ENCODE data around the gene CCDC142. TPM values are rescaled to one million over a fixed set of nuclear protein-coding genes. Genes with fewer than 3 reads are reported as not detected.

The CCDC142 gene
- total RNA-seq, 1 experiment from 2014 or later = 19.8 TPM

DNA sequence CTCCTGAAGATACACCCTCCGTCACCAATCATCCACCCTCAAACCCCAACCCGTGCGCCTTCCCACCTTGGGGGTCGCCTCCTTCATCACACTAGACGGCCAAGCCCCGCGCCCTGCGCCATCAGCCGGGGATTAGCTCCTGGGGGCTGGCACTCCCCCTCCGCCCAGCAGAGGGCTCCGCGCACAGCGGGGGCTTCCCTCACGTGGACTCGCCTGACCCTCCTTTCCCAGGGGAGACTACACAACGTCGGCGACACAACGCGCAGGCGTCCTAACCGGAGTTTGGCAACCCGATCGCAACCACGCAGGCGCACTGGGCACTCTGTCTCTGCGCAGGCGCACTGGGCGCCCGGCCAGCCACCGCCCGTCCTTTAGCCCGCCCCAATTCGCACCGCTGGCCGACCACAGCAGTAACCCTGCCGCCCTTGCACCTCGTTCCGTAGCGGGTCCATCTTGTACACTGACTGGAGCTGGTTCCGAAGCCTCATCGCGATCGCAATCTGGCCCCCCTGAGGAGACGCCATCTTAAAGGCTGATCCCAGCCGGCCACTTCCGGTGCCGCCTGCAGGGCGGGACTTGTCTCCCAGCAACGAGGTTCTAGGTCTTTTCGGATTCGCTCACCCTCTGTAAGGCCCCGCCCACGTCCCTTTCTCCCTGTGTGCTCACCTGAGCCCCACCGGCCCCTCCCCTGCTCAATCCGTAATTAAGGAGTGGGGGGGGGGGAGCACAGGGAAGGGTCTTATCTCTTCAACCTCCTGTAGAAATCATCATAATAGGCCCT is 24.5 kb upstream of the CCDC142 start, which contains the start of gene PCGF1:
PCGF1 (minus strand) TSS at position 551 of the 781 bp plus-strand sequence; CDS start at position 524, 27 bp downstream.
- H4K20me1 ChIP-seq (ENCODE audit: insufficient read depth) = no peaks in the 10 kb centered on the region
- H3F3A ChIP-seq (ENCODE audit: insufficient read depth, low read depth) = peaks cover 19% of the 10 kb centered on the region; the same call in 1 of the 2 replicates
- intact Hi-C loops (cut with micrococcal nuclease; ENCODE audit: unreplicated experiment) = loop anchor here (1.0 to 10.0 kb wide), 4 partner anchors 22 to 337 kb away; partner anchors contain the start of genes AUP1, HTRA2, INO80B and TTC31
- peak; percentile 97 for DNase-seq
- H3K27me3 ChIP-seq (ENCODE audit: insufficient read depth, low read depth) = no peaks in the 10 kb centered on the region
- peaks cover 26% of the 10 kb centered on the region for H3K4me1 ChIP-seq (replicated peaks; ENCODE audit: insufficient read depth)
- no peaks in the 10 kb centered on the region for H3K9me3 ChIP-seq (ENCODE audit: insufficient read depth, low read depth)
- H3K4me2 ChIP-seq = peak within 1 kb of the TSS; percentile 99
- peaks cover 23% of the 10 kb centered on the region for H3K79me2 ChIP-seq (ENCODE audit: low read depth)
- peak within 1 kb of the TSS; percentile 95 for H2AFZ ChIP-seq
- no peak for TF ChIP-seq EZH2 (IDR thresholded peaks at IDR 0.05; ENCODE audit: low read depth)
- TF ChIP-seq, protein P1, sequence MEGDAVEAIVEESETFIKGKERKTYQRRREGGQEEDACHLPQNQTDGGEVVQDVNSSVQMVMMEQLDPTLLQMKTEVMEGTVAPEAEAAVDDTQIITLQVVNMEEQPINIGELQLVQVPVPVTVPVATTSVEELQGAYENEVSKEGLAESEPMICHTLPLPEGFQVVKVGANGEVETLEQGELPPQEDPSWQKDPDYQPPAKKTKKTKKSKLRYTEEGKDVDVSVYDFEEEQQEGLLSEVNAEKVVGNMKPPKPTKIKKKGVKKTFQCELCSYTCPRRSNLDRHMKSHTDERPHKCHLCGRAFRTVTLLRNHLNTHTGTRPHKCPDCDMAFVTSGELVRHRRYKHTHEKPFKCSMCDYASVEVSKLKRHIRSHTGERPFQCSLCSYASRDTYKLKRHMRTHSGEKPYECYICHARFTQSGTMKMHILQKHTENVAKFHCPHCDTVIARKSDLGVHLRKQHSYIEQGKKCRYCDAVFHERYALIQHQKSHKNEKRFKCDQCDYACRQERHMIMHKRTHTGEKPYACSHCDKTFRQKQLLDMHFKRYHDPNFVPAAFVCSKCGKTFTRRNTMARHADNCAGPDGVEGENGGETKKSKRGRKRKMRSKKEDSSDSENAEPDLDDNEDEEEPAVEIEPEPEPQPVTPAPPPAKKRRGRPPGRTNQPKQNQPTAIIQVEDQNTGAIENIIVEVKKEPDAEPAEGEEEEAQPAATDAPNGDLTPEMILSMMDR (conservative IDR thresholded peaks at IDR 0.05) = peak; percentile 54
- 0 out of 2 replicates have a peak, but pooled peaks cover 10% of the 10 kb centered on the region for H3K36me3 ChIP-seq (ENCODE audit: low read depth)
- H3K4me3 ChIP-seq = peak within 1 kb of the TSS; percentile 64
- H3K27ac ChIP-seq = peak within 1 kb of the TSS; percentile 73
- CTCF ChIA-PET = interaction anchor here (0.7 kb wide), 1 partner anchor 685 kb away, joined by 4 read pairs; no protein-coding TSS in a partner anchor
- POLR2A ChIA-PET (ENCODE audit: unreplicated experiment) = no interaction called here
- H3K9me2 ChIP-seq (ENCODE audit: insufficient read depth) = no peaks in the 10 kb centered on the region
- no TSS peak for BruUV-seq (replicated peaks)

DNA sequence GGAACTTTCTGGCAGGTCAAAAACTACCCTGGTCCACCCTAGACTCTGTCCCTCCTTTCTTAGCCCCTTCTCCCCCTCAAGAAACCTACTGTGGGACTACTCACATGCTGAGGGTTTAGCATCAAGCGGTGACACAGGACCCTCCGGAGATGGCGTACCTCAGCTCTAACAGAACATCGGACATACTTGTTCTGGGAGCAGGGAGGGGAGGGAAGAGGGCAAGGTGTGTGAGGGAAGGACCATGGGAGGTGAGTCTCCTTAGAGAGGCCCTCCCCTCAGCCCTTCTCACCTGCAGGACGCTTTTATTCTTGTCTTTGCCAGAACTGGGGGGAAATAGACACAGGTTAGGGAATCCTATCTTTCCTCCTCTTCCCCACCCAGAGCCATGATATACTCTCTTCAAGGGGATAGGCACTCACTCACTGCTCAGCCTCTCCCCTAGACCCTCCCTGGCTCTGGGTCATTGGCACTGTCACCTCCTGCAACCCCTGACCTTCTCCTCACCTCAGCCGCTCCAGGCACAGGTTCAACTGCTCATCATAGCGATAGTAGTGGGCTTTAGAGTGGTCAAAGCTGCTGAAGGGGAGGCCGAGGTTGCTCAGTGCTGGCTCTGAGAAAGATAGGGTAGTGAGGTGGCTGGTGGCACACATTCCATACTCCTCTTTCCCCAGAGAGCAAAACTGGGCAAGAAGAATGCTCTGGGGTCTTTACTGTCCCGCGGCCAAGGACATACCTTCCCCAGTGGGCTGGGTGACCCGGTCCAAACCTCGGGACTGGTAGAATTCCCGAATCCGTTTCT is 22.8 kb upstream of the CCDC142 start:
- intact Hi-C loops (cut with micrococcal nuclease; ENCODE audit: unreplicated experiment) = loop anchor here (2.0 to 10.0 kb wide), 2 partner anchors 51 to 339 kb away; partner anchors contain the start of gene INO80B

More for the DNA sequence above, 22.8 kb upstream of the CCDC142 start:
- no peak overlapping the region for H2AFZ ChIP-seq
- peak overlapping the region; percentile 64; the same call in 1 of the 2 replicates for H3K4me3 ChIP-seq
- DNase-seq = no peak
- no TSS peak for BruUV-seq (replicated peaks)
- H3K36me3 ChIP-seq (ENCODE audit: low read depth) = 0 out of 2 replicates have a peak, but pooled peaks cover 10% of the 10 kb centered on the region
- no peaks in the 10 kb centered on the region for H4K20me1 ChIP-seq (ENCODE audit: insufficient read depth)
- no peak overlapping the region for H3K27ac ChIP-seq
- H3K9me2 ChIP-seq (ENCODE audit: insufficient read depth) = no peaks in the 10 kb centered on the region
- no peaks in the 10 kb centered on the region for H3K27me3 ChIP-seq (ENCODE audit: insufficient read depth, low read depth)
- H3F3A ChIP-seq (ENCODE audit: insufficient read depth, low read depth) = peaks cover 29% of the 10 kb centered on the region; the same call in 1 of the 2 replicates
- no peaks in the 10 kb centered on the region for H3K9me3 ChIP-seq (ENCODE audit: insufficient read depth, low read depth)
- ChIA-PET POLR2A (ENCODE audit: unreplicated experiment) (no interaction called here), CTCF (no interaction called here)
- H3K4me1 ChIP-seq (replicated peaks; ENCODE audit: insufficient read depth) = peaks cover 26% of the 10 kb centered on the region
- TF ChIP-seq EZH2 (IDR thresholded peaks at IDR 0.05; ENCODE audit: low read depth) = no peak
- TF ChIP-seq, protein P1 (conservative IDR thresholded peaks at IDR 0.05) = no peak
- peak overlapping the region; percentile 99 for H3K4me2 ChIP-seq
- H3K79me2 ChIP-seq (ENCODE audit: low read depth) = peaks cover 23% of the 10 kb centered on the region
